WTC11 (cell line): ENCODE results near the gene MYH2.

Experiments
- CTCF ChIP-seq: fragments of 200-600 bp; IDR thresholded peaks from 2 replicates; pipeline ENCODE4 v1.8.0; 2022; ENCODE audit warnings: antibody characterized with exemption
- E2F1 ChIP-seq: sonication (generic); formaldehyde crosslinking; IDR thresholded peaks from 2 replicates; pipeline ENCODE4 v1.8.0; 2022; ENCODE audit warnings: mild to moderate bottlenecking, missing genetic modification reagents
- HMGA2 ChIP-seq: fragments of 250-450 bp; sonication (Bioruptor Pico); IDR thresholded peaks from 2 replicates; pipeline ENCODE4 v1.4.0; 2021; ENCODE audit warnings: mild to moderate bottlenecking, moderate library complexity
- MLX ChIP-seq: sonication (generic); formaldehyde crosslinking; IDR thresholded peaks from 2 replicates; pipeline ENCODE4 v1.8.1; 2023; ENCODE audit warnings: mild to moderate bottlenecking, missing genetic modification reagents, moderate library complexity
- USF2 ChIP-seq: sonication (generic); formaldehyde crosslinking; IDR thresholded peaks from 2 replicates; pipeline ENCODE4 v1.8.1; 2023; ENCODE audit warnings: mild to moderate bottlenecking, missing genetic modification reagents, moderate library complexity
- ZBTB21 ChIP-seq: sonication (generic); formaldehyde crosslinking; IDR thresholded peaks from 2 replicates; pipeline ENCODE4 v1.8.1; 2023; ENCODE audit warnings: mild to moderate bottlenecking, missing genetic modification reagents, borderline replicate concordance
- ZNF423 ChIP-seq: fragments of 250-450 bp; sonication (Bioruptor Pico); IDR thresholded peaks from 2 replicates; pipeline ENCODE4 v2.1.2; 2022; ENCODE audit warnings: mild to moderate bottlenecking, moderate library complexity

- TF ChIP-seq ZNF423 (CRISPR knock-in tag) (no peak), HMGA2 (CRISPR knock-in tag) (no peak), CTCF (no peak), ZBTB21 (no peak), USF2 (no peak), E2F1 (no peak), MLX (CRISPR knock-in tag) (no peak)
Observed at GRCh38 chr17:10563991-10564660, 14.7 kb upstream of the MYH2 start.
